Raji (cell line): ENCODE measurements around the gene NEDD4L.

Experiments used
- POLR2A ChIP-seq: IDR thresholded peaks from 2 replicates; pipeline ENCODE4 v1.6.1; 2011; ENCODE audit warnings: low read depth, low read length, control low read depth; ENCODE audit not compliant: insufficient read depth

The NEDD4L gene

GRCh38 chr18:58418361-58418760, 374.3 kb downstream of the NEDD4L start:
- no peak for TF ChIP-seq POLR2A

GRCh38 chr18:58419587-58420199, 375.7 kb downstream of the NEDD4L start:
- no peak for TF ChIP-seq POLR2A

- TF ChIP-seq POLR2A: no peak
Observed at GRCh38 chr18:58426611-58427010, 382.6 kb downstream of the NEDD4L start.

GRCh38 chr18:58427321-58427720, 383.3 kb downstream of the NEDD4L start:
- TF ChIP-seq POLR2A: no peak

- TF ChIP-seq POLR2A: no peak
Observed at GRCh38 chr18:58429442-58429841, 385.4 kb downstream of the NEDD4L start.

GRCh38 chr18:58431215-58431614, 387.2 kb downstream of the NEDD4L start:
- TF ChIP-seq POLR2A: no peak

- no peak for TF ChIP-seq POLR2A
Observed at GRCh38 chr18:58432050-58432727, 388.2 kb downstream of the NEDD4L start.

GRCh38 chr18:58438161-58438957, 394.3 kb downstream of the NEDD4L start:
- no peak for TF ChIP-seq POLR2A

- TF ChIP-seq POLR2A: no peak
Observed at GRCh38 chr18:58438958-58439300, 394.9 kb downstream of the NEDD4L start.

GRCh38 chr18:58443671-58444070, 399.6 kb downstream of the NEDD4L start:
- TF ChIP-seq POLR2A: no peak

- TF ChIP-seq POLR2A: no peak
Observed at GRCh38 chr18:58446391-58447060, 402.5 kb downstream of the NEDD4L start.

- TF ChIP-seq POLR2A: no peak
Observed at GRCh38 chr18:58447402-58448095, 403.5 kb downstream of the NEDD4L start.

GRCh38 chr18:58449464-58449863, 405.4 kb downstream of the NEDD4L start:
- TF ChIP-seq POLR2A: no peak
